GM12878 (cell line): ENCODE results near the gene KLHL35.

Experiments used
- CBX3 ChIP-seq: fragments of 200-600 bp; sonication (generic); IDR thresholded peaks from 2 replicates; pipeline ENCODE4 v1.6.1; 2016; ENCODE audit warnings: low read depth, borderline replicate concordance
- ESRRA ChIP-seq: IDR thresholded peaks from 2 replicates; pipeline ENCODE4 v1.6.1; 2012; ENCODE audit warnings: mild to moderate bottlenecking, low read length, improper control_type of control experiment
- ETV6 ChIP-seq, 2 experiments: fragments of 450-650 bp in 1 of 2; IDR thresholded peaks in 1 of 2; conservative IDR thresholded peaks in 1 of 2; 2 replicates each; pipeline ENCODE4 v1.6.1; 2014; ENCODE audit warnings: antibody characterized with exemption in 1 of 2, borderline replicate concordance in 1 of 2, low read depth in 1 of 2, mild to moderate bottlenecking in 1 of 2, moderate library complexity in 1 of 2
- FOXM1 ChIP-seq: IDR thresholded peaks from 2 replicates; pipeline ENCODE4 v1.6.1; 2012; ENCODE audit warnings: low read depth, mild to moderate bottlenecking, inconsistent platforms, low read length, moderate library complexity
- MTA3 ChIP-seq: IDR thresholded peaks from 2 replicates; pipeline ENCODE4 v1.6.1; 2012; ENCODE audit warnings: low read length, inconsistent platforms, borderline replicate concordance
- MXI1 ChIP-seq: fragments of 150-350 bp; IDR thresholded peaks from 2 replicates; pipeline ENCODE4 v1.6.1; 2011; ENCODE audit warnings: low read depth, mild to moderate bottlenecking, inconsistent platforms, low read length, improper control_type of control experiment
- NR2C2 ChIP-seq: IDR thresholded peaks from 2 replicates; pipeline ENCODE4 v1.6.1; 2011; ENCODE audit warnings: borderline replicate concordance, low read depth; ENCODE audit not compliant: control insufficient read depth, insufficient read length
- POLR2A ChIP-seq: IDR thresholded peaks from 2 replicates; pipeline ENCODE4 v1.6.1; 2011; ENCODE audit warnings: low read depth, mild to moderate bottlenecking, low read length
- POLR2AphosphoS5 ChIP-seq: IDR thresholded peaks from 2 replicates; pipeline ENCODE4 v1.6.1; 2011; ENCODE audit warnings: mild to moderate bottlenecking, low read length, inconsistent platforms
- RAD21 ChIP-seq: IDR thresholded peaks from 2 replicates; pipeline ENCODE4 v1.6.1; 2011; ENCODE audit warnings: mild to moderate bottlenecking, low read depth, low read length, moderate library complexity; ENCODE audit not compliant: insufficient read depth
- SUZ12 ChIP-seq: fragments of 200-600 bp; sonication (generic); IDR thresholded peaks from one replicate; pipeline ENCODE4 v1.6.1; 2018; ENCODE audit warnings: antibody characterized with exemption, mild to moderate bottlenecking; ENCODE audit not compliant: unreplicated experiment
- TF ChIP-seq, protein P1 (sequence below), 3 experiments: IDR thresholded peaks in 2 of 3; conservative IDR thresholded peaks in 1 of 3; 2 replicates each; pipeline ENCODE4 v1.5.1; 2011; ENCODE audit warnings: low read depth in 3 of 3, low read length in 3 of 3, mild to moderate bottlenecking in 3 of 3, control low read depth in 2 of 3, moderate library complexity in 2 of 3, inconsistent platforms in 1 of 3, mixed read lengths in 1 of 3; ENCODE audit not compliant: control insufficient read depth in 2 of 3, insufficient read depth in 1 of 3; ENCODE audit errors: extremely low read depth in 1 of 3
- TF ChIP-seq, protein P2 (sequence below): IDR thresholded peaks from 2 replicates; pipeline ENCODE4 v1.6.1; 2012; ENCODE audit warnings: low read depth, low read length, improper control_type of control experiment

DNA sequence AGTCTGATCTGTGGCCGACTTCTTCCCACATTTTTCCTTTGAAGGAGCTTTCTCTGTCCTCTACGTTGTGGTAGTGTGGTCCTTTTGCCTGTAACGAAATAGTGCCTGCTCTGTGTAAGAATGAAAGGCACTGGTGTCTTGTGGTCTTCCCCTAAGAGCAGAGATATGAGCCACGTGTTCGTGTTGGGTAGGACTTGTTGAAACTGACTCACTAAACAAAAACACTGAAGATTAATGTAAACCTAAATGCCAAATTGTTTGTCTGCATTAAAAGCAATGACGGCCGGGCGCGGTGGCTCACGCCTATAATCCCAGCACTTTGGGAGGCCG lies 43.8 kb downstream of the KLHL35 start:
- TF ChIP-seq, protein P1, sequence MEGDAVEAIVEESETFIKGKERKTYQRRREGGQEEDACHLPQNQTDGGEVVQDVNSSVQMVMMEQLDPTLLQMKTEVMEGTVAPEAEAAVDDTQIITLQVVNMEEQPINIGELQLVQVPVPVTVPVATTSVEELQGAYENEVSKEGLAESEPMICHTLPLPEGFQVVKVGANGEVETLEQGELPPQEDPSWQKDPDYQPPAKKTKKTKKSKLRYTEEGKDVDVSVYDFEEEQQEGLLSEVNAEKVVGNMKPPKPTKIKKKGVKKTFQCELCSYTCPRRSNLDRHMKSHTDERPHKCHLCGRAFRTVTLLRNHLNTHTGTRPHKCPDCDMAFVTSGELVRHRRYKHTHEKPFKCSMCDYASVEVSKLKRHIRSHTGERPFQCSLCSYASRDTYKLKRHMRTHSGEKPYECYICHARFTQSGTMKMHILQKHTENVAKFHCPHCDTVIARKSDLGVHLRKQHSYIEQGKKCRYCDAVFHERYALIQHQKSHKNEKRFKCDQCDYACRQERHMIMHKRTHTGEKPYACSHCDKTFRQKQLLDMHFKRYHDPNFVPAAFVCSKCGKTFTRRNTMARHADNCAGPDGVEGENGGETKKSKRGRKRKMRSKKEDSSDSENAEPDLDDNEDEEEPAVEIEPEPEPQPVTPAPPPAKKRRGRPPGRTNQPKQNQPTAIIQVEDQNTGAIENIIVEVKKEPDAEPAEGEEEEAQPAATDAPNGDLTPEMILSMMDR (IDR thresholded peaks at IDR 0.05 in 2 of 3, conservative IDR thresholded peaks at IDR 0.05 in 1 of 3; ENCODE audit: control insufficient read depth in 2 of 3, extremely low read depth in 1 of 3, insufficient read depth in 1 of 3, low read depth in 3 of 3, low read length in 3 of 3): no peak
- TF ChIP-seq, protein P2, sequence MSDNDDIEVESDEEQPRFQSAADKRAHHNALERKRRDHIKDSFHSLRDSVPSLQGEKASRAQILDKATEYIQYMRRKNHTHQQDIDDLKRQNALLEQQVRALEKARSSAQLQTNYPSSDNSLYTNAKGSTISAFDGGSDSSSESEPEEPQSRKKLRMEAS: no peak
- TF ChIP-seq CBX3 (no peak), RAD21 (no peak), POLR2A (no peak), NR2C2 (no peak), MXI1 (no peak), ESRRA (no peak), FOXM1 (no peak), ETV6 (conservative IDR thresholded peaks at IDR 0.05 in 1 of 2, IDR thresholded peaks at IDR 0.05 in 1 of 2; ENCODE audit: borderline replicate concordance in 1 of 2, low read depth in 1 of 2) (no peak), SUZ12 (no peak), MTA3 (no peak), POLR2AphosphoS5 (no peak)
